ENCODE results near the gene SMARCA2.

The SMARCA2 gene

DNA sequence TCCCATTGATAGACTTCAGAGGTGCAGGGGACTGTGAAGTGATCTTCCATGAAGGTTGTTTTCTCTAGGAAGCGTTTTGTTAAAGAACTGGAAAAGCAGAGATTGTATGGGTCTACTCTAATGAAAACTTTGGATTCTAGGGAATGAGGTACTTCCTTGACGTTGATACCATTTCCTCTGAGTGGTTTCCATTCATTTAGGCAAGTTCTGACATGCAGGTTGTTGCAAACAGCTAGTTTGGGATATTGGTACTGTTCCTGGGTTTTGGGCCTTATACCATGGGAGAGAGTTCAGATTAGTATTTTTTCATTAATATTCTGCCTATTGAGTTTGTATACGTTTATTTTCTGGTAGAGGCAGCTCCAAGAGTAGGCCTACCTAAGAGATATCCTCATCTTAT is 25.7 kb downstream of the SMARCA2 start:
- DNase-seq (ENCODE audit: low spot score): no peak

DNA sequence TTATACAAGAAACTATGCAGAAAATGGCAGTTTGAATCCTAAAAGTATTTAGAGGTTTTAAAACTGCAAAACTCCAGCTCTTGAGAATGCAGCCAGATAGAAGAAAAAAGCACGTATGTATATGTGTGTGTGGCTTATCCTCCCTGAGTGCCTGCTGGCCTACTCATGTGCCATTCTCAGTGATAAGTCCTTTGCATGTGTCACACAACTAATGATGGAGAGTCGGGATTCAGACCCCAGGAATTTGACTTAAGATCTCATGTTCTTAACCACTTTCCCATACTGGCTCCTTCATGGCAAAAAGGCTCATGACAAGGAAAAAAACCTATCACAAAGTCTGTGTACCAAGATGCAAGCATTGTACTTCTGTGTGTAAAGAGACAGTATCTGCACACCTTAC is 26.6 kb downstream of the SMARCA2 start:
- DNase-seq (ENCODE audit: low spot score): no peak

DNA sequence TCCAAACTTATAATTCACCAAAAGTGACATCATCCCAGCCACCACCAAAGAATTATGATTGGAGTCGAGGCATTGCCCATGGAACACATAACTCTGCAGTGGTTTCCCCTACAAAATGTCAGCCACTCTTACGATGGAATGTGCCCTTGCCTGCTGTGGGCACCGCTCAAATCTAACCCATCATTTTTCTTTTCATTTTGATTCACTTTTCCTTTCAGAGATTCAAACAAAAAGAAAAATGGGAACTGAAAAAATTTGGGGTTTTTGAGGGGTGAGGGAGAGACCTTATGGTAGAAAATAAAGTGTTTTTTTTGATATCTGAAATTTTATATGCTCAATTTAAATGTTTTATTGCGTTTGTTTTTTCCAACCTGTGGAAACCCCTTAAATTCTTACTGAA is 28.1 kb downstream of the SMARCA2 start:
- no peak for DNase-seq (ENCODE audit: low spot score)

DNA sequence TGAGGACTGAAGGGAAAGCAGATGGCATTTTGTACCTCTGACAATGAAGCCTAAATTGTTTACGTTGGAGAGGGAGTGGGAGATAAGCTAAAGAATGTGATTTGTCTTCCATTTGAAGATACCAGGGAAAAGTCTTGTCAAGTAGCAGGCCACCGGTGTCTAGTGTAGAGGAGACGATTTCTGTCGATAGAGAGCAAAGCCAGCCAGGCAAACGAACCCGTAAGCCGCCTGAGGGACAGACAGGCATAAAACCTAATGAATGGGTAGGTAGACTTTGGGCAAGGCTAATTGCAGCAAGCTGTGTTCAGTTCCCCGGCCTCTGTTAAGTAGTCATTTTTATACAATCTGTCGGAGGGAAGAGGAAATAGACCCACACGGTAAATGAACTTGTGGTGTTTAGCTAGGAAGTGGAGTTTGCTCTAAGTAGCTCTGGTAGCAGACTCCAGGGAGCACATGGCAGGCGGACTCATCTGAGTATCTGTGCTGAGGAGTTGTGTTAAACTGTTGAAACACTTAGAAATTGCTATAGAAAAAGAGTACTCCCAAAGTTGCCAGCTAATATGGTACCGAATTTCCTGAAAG is 28.8 kb downstream of the SMARCA2 start:
- DNase-seq (ENCODE audit: low spot score): no peak

DNA sequence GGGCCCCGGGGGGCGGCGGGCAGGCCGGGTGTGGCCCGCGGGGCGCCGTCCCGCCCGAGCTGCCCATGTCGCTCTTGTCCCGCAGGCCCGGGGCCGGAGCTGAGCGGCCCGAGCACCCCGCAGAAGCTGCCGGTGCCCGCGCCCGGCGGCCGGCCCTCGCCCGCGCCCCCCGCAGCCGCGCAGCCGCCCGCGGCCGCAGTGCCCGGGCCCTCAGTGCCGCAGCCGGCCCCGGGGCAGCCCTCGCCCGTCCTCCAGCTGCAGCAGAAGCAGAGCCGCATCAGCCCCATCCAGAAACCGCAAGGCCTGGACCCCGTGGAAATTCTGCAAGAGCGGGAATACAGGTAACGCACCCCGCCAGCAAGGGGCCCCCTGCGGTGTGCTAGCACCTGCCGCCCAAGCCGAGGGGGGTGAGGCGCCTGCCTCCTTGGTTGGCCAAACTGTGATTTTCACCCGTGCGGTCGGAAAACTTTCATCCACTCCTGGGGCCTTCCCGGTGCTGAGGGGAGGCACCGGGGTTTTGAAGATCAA is 32.1 kb downstream of the SMARCA2 start:
- DNase-seq (ENCODE audit: low spot score): no peak

DNA sequence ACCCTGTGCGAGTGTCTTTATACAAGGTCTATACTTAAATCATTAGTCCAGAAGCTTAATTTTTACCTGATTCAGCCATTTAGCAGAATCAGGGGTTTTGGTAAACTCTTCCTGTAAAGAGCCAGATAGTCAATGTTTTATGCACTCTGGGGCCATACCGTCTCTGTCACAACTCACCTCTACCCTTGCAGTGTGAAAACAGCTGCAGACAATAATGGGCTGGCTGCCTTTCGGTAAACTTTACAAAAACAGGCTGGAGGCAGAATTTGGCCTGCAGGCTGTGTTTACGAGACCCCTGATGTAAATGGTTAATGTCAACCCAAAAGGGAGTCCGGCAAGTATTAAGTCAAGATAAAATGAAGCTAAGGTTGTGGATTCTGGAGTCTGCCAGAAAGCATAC is 32.8 kb downstream of the SMARCA2 start:
- no peak for DNase-seq (ENCODE audit: low spot score)

DNA sequence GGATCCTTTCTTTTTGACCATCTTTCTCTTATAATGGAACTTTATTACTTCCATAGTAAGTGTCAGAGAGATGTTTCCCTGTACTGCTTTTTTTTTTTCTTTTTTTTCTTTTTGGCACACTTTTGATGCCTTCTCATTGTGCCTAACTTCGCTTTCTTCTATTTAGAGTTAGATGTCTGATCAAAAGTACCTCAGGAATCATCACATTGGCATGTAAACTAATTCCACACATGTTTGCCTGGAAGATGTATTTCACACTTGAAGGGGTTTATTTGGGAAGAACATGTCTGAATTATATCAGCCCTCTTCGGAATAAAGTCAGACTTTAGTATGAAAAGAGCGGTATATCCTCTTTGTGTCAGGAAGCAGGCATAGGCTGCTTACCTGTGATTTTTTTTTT is 35.1 kb downstream of the SMARCA2 start:
- no peak for DNase-seq (ENCODE audit: low spot score)

DNA sequence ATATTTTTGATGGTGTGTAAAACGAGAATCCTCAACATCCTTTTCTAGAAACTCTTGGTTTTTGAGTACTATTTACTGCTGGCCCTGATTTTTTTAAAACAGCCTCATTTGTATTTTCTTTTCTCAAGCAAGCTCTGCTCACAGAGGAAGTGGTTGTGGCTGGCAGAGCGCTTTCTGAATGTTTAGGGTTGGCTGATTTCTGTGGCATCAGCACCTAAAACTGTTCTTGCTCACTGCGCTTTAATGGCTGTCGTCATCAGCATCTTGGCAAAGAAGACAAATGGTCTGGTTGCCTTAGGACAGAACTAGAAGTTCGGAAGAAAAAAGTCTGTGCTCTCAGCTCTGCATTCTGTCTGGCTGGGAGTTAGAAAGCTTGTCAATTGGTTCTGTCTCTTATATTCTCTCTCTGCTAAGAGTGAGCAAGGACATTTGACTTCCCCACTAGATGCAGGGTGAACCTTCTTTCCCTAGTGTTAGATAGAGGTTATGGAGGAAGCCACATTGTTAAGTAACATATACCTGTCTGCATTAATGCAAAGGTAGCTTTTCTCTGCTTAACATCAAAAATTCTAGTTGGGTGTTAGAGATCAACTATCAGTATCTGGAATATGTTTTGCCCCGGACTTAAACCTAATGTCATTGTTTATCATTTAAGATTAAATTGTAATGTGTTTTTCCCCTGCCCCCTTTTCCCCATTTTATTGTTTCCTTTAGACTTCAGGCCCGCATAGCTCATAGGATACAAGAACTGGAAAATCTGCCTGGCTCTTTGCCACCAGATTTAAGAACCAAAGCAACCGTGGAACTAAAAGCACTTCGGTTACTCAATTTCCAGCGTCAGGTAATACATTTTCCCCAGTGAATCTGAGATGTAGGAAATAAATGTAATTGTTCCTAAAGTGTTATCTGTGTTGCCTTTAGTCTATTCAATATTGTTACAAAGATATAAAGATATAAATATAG is 39.0 kb downstream of the SMARCA2 start:
- DNase-seq (ENCODE audit: low spot score): peak; percentile 77

DNA sequence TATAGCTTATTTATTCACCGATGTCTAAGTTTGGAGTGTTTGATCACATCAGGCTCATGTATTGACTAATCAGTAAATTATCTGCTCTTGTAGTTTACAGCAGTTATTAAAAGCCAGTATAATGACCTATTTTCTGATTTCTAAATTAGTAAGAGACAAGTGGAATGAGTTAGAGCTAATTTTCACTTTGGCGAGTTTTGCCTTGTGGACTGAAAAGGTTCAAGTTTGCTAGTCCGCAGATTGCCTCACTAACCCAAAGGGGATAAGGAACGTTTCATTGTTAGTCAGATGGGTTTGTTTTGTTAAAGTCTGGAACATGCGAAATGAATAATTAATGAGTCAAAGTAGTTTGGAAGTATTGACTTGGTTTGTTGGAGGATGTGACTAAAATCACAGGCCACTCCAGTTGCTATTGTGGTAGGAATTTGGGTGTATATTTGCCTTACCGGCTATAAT is 40.1 kb downstream of the SMARCA2 start:
- DNase-seq (ENCODE audit: low spot score): peak; percentile 52

DNA sequence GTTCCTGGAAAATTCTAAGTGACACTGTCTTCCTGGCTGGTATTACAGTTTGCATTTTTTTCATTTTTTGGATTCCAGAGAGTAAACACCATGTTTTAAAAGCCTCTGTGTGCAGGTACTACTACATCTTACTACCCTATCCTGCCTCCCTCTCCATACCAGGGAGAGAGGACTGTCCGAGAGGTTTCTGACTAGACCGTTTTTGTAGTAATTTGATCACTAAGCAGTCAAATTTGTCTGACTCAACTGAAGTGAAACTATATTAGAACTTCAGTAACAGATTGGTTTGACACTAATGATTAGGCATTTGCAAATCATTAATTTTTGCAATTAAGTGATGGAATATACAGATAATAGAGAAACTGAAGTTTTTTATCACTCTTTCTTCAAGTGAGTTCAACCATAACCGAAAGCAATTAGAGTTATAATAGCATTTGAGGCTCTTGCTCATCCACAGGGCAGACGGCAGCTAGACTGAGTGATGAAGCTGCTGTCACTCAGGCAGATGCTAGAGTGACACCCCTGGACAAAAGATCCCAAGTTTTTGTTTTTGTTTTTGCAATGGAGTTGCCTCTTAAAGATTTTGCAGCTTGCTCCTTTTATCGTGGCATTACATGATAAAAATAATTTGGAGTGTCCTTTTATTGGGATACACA is 44.3 kb downstream of the SMARCA2 start:
- no peak for DNase-seq (ENCODE audit: low spot score)

DNA sequence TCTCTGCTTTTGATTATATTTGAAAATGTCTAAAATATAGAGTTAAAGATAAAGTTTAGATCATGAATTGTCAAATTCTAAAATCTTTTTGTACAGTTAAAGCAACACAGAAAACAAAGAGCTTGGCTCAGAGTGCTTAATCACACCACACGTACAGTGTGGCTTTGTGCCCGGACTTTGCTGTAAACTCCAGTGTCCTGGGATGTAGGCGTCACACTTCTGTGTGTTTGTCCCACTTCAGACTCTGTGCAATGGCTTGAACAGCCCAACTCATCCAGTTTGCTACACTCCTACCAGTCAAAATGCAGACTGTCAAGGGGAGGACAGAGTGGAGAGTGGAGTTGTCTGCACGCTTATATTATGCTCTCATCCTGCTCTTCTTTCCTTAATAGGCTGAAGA is 45.3 kb downstream of the SMARCA2 start:
- DNase-seq (ENCODE audit: low spot score): no peak

DNA sequence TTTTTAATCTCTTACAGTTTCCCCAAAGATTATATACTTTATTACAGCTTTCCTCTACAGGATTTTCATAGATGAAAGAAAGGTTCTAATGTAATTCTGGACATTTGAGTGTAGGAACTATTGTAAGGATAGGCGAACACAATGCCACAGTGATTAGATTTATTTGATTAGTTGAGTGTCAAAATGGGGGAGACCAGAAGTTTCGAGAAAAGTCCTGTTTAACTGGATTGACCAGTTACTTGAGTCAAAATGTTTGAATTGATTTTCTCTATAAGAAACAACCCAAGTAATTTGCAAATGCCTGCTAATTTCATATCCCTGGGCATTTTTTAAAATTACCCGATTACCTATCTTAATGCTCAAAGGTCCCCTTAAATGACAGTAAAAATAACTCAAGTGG is 50.6 kb downstream of the SMARCA2 start:
- DNase-seq (ENCODE audit: low spot score): no peak

DNA sequence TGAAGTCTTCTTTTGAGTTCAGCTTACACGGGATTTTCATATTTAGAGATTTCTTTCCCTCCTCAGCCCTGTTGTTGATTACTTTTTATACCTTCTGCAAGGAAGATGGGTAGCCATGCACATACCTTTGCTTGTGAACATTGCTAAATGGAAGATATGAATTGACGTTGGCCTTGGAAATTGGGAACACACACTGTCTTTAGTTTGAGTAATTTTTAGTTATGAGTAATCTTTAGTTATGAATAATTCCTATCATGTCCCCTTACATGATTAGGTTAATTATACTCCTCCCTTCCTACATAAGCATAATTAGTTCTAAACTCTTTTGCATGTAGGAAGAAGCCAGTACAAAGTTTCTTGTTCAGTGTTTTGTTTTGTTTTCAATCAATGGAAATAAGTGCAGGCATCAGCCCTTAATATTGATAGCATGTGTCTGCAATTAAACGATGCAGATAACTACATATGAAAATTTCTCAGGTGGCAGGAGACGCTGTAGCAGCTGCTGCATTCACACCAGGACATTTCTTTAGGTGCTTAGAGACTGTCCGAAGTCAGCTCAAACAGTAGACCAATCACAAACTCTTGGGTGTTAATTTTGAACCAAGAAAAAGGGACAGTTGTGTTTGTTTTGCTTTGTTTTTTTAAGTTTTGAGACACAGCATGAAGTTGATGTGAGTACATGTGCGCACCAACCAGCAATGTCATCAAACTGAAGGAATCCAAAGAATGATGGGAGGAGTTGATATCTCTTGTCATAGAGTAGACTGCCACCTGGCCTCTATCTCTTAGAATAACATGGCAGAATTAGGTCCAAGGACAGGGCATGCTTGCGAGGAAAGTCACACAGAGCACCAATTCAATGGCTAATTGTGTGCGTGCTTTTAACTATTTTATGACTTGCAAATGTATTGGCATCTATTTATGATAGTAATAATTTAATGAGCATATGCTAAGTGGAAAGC is 51.4 kb downstream of the SMARCA2 start:
- DNase-seq (ENCODE audit: low spot score): no peak

DNA sequence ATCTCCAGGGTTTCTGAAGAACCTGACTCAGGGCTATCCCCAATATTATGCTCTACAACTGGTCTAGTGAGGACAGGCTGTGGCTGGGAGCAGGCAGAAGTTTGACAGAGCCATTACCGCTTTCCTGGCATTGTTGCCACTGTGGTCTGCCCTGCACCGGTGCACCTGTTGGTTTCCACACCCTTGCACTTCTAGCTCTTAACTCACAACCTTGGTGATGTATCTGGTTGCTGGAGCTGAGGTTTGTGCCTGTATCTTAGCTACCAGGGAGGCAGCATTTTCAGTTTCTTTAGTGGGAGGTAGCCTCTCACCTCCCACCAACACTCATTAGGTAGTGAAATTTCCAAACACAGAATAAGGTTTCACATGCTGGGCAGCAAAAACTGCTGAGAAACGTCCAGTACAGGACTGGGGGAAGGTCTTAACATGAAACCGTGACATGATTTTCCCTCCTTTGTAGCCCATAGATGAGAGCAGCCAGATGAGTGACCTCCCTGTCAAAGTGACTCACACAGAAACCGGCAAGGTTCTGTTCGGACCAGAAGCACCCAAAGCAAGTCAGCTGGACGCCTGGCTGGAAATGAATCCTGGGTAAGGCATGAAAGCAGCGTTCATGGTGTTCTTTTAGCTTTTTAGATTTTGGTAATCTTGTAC is 57.7 kb downstream of the SMARCA2 start:
- DNase-seq (ENCODE audit: low spot score): no peak

DNA sequence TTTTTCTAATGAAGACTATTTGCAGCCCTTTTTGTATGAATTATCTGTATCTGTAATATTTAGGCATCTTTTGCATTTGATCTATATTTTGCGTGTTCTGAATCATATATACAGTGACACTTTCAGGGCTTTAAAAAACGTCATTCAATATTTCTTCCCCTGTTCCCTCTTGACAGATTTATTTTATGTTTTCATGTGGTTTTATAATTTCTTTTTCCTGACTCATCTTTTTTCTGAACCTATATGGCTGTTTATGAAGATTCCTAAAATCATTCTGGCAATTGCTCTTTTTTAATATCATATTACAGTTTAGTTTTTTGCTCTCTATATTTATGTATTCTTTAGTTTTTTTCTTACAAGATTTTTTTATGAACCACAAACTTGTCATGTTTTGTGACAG is 67.6 kb downstream of the SMARCA2 start:
- no peak for DNase-seq (ENCODE audit: low spot score)

DNA sequence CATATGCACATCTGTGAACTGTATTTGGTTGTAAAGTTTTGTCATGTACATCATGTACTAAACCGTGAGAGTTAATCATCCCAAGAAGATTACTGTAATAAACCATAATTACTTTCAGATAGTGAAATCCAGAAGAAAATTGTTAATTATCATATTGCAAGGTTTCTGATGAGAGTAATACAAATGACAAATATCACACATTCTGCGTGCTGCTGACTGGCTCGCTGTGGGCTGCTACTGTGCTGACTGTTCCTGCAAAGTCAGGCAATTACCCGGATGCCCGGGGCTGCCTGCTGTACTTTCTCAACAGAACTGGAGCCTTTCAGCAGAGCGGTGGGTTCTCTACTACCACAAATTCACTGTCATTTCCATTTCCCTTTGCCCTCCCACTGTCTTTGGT is 68.3 kb downstream of the SMARCA2 start:
- no peak for DNase-seq (ENCODE audit: low spot score)

DNA sequence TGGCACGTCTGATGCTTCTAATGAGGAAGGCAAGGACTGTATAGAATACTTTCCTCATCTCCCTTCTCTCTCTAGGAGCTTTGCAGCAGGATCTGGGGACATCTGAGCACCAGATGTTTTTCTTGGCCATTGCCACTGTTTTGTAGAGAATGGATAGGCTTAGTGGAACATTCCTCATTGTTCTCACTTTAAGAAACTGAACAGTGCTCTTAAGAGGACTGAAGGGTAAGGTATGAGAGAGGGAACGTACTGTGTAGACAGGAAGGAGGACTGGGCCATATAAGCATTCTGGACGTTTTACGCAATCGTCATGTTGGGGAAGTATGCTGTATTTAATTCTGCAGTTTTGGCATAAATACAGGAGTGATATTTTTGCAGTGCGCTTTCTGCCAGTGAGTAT is 70.6 kb downstream of the SMARCA2 start:
- DNase-seq (ENCODE audit: low spot score): no peak

DNA sequence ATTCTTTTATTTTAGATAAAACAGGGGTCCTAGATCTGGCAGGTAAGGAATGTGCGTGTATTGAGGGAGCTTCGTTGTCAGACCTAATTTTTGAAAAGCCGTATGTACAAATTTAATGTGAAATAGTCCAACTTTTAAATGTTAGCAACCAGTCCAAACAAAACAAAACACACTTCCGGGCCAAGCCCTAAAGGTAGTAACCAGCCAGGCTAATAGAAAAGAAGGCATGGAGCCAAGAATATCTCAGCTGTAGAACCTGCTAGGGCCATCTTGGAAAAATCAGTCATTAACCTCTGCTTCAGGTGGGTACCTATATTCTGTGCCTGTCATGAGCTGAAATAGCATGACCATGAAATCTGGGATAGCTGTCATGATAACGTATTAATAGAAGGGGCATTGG is 71.0 kb downstream of the SMARCA2 start:
- DNase-seq (ENCODE audit: low spot score): no peak

DNA sequence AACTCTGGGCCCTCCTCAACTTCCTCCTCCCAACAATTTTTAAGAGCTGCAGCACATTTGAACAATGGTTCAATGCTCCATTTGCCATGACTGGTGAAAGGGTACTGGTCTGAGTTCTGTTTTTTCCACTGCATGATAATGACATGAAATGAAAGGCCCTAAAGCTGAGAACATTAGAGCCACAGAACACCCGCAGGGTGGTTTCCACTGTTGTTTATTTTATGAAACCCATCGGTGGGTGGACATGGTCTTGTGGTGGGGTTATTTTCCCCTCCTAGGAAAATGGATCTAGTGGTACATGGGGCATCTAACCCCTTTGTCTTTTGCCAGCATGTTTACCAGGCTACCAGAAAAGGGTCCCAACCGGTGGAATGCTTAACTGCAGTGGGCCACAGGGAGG is 71.8 kb downstream of the SMARCA2 start:
- DNase-seq (ENCODE audit: low spot score): no peak

DNA sequence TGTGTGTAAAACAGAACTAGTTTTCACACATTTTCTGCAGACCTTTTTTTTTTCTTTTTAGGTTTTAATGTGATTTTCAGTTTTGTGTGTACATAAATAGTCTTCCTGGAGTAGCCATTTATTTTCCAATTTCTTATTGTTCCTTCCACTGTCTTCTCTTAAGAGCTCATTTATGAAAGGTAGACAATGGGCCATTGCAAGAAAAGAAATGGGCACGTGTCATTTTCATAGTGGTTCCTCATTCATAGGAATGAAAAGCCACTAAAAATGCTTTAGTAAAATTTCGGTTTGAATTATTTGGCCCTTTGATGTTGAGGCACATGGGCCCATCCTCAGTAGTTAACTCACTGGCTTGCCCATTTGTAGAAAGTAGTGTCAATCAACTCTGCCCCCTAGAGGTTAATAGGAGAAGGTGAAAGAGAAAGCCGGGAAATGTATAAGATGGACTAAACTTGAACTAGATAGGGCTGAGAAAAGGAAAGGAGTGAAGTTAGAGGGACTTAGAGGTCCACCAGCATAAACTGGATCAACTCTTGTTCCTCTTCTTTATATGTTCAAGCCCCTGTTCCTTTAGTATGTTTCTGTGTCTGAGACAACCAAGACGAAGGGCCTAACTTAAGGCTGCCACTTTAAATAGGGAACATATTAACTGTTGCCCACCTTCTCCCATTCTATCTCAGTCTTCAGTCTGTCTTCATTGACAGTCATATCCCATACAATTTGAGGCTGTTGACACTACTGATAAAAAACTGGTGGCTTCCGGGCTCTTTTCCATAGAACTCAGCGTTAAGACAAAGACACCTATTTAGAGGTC is 72.6 kb downstream of the SMARCA2 start:
- DNase-seq (ENCODE audit: low spot score): no peak

Data from putamen (tissue), 1 donor.